Stimulated activated CD8-positive, alpha-beta memory T cell treated with anti-CD3 and anti-CD28 coated beads, Interleukin-4, amount 100 ng/mL, for 4 hours (primary cell): ENCODE results near the gene MKNK2.
"Not testable (repeated sequence)": the region's sequence is repeated elsewhere in the genome, so short reads cannot be mapped to it uniquely, and the experiment has no call there.

Source experiments
- DNase-seq, 2 donors: peaks; one replicate each; pipeline ENCODE4 v3.0.0-alpha.2; 2020; ENCODE audit warnings: low read depth in 2 of 2, low spot score in 1 of 2

The MKNK2 gene

DNA sequence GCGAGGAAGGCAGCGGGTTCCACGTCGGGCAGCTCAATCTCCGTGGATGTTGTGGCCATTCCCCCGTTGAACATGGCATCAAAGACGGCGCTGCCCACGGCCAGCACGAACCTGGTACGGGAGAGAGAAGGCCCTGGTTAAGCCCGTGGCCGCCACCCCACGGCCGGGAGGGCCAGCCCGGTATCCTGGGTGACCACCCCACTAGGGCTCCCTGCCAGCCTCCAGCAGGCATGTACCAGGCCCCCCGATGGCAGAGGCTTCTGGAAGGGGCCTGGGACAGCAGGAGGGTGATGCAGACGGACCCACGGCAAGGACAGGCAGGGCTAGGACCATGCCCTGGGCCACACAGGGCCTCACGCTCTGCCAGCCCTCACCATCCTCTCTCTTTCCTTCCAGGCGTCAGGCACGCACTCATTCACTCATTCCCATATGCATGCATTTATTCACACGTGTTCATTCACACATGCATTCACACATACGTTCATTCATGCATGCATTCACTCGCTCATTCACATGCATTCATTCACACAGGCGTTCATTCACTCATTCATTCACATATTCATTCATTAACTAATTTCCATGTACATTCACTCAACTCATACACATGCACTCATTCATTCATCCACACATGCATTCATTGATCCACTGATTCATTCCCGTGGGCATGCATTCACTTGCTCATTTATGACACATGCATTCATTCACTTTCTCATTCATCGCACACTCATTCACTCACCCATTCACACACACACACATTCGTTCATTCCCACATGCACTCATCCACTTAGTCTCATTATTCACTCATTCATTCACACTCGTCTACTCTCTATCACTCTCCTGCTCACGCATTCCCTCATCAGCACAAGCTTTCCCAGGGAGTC is 53.5 kb downstream of the MKNK2 start:
- DNase-seq: no peak

DNA sequence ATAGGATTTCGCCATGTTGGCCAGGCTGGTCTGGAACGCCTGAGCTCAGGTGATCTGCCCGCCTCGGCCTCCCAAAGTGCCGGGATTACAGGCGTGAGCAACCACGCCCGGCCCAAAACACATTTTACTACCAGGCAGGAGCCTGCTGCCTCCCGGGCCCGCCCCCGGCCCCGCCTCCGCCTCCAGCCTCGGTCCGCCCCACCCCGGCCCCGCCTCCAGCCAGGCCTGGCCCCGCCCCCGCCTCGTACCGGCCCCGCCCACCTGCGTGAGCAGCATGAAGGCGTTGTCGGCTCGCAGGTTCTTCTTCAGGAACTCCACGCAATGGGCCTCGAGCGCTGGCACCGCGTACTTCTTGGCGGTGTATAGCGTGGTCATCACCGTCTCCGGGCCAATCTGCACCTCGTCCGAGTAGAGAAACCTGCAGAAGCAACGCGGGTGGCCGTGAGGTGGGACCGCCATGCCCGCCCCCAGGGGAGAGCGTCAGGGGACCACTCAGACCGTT is 58.2 kb downstream of the MKNK2 start:
- no peak for DNase-seq

DNA sequence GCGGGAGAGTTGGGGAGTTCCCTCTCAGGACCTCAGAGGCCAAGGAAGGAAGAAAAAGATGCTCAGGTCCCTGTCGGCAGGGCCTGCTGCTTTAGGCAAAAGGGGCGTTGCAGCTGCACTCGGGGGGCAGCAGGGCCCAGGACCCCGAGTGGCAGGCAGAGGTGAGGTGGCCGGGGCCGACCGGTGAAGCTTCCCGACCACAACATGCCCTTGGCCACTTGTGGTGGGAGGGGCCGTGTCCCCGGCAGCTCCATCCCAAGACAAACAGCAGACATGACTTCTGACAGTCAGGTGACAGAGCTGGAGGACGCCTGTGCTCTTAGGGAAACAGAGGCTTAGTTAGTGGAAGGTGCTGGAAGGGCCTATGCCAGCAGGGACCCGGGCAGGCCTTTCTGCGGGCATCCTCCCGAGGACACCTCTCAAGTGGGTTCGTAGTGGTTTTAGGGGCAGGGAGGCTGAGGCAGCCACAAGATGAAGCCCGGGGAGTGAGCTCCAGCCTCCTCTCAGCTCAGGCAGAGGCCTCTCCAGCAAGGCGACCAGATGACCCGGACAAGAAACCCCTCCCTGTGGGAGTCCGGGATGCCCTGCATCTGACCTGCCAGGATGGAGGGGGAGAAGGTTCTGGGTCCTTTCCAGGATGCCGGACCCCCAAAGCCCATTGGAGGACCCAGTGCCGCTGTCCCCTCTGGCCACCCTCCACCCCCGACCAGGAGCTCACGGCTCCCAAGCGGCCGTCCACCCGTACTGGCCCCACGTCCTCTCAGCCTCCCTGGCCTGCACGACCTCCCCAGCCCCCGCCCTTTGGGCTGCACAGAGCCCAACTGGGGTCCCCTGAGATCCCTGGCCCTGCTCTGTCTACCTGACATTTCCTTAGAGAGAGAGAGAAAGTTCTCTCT is 59.8 kb downstream of the MKNK2 start:
- no peak for DNase-seq

DNA sequence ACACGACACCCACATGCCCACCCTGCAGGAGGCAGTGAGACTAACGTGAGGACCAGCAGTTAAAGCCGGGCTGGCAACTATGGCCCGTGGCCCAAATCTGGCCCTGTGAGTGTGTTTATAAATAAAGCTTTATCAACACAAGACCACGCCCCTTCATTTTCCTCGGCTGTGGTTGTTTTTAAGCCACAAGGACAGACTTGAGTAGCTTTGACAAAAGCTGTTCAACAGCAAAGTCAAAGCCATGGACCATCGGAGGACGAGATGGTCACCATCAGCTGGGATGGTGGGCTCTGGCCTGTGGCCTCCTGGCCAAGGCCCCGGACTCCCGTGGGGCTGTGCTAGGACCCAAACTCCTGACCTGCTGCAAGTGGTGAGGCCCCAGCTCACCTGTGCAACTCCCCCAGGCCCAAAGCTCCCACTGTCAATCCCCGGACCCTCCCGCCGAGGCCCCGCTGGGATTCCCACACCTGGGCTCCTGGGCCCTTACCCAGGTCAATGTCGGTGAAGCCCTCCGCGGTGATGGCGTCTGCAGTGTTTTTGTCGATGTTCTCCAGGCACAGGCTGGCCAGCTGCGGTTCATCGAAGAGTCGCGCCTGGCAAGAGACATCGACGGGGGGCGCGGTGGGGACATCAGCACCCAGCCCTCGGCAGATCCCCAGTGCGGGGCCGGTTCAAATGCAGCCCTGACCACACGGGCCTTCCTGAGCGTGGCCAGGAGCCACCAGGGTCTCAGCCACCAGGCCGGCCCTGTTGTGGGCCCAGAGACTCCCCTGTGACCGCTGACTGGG is 60.6 kb downstream of the MKNK2 start:
- DNase-seq: no peak

DNA sequence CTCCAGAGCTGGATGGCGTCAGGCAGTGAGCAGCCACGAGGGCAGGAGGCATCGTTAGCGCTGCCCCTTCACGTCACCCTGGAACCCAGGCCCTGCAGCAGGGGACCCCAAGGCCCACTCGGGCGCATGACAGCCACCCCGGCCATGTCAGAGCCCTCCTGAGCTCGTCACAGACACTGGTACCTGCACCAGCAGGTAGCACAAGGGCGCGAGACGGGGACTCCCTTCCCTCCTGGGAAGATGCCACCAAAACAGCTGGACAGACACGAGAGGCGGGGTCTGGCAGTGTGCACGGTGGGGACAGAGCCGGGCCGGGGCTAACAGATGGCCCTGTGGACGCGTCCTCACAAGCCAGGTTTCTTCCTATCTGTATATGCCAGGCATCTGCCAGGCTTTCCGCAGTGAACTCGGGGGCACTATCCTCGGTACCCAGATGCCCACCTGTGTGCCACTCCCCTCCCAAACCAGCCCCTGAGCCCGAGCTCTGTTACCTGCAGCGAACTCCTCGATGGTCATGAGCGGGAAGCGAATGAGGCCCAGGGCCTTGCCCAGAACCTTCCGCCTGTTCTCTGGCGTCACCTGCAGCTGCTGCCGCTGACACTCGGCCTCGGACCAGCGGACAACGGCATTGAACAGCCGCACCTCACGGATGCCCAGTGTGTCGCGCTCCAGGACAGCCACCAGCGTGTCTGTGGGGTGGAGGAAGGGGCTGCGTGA is 61.4 kb downstream of the MKNK2 start:
- no peak for DNase-seq

DNA sequence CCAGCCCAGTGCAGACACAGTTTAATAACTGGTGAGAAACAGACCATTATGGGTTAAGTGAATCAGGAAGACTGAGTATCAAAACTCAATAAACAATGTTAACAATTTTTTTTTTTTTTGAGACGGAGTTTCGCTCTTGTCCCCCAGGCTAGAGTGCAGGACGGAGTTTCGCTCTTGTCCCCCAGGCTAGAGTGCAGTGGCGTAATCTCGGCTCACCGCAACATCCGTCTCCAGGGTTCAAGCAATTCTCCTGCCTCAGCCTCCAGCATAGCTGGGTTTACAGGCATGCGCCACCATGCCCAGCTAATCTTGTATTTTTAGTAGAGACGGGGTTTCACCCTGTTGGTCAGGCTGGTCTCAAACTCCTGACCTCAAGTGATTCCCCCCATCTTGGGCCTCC is 62.6 kb downstream of the MKNK2 start:
- not testable (repeated sequence) for DNase-seq
